ENCODE data around the gene CUBN.

Gene CUBN

GRCh38 chr10:17081431-17081830 lies 48.2 kb downstream of the CUBN start:
- Histone ChIP-seq H3K36me3 (ENCODE audit: insufficient read depth, low read length) (no peaks in the 10 kb centered on the region; the same call in 1 of the 2 replicates), H3K4me1 (ENCODE audit: insufficient read depth, low read length) (peaks cover 7% of the 10 kb centered on the region), H3K9me3 (ENCODE audit: control insufficient read depth, insufficient read depth, low read length) (no peaks in the 10 kb centered on the region), H3K9ac (ENCODE audit: low read depth, low read length) (no peak overlapping the region)

- Histone ChIP-seq H3K9me3 (ENCODE audit: control insufficient read depth, insufficient read depth, low read length) (no peaks in the 10 kb centered on the region), H3K4me1 (ENCODE audit: insufficient read depth, low read length) (peaks cover 13% of the 10 kb centered on the region), H3K9ac (ENCODE audit: low read depth, low read length) (no peak overlapping the region), H3K36me3 (ENCODE audit: insufficient read depth, low read length) (no peaks in the 10 kb centered on the region; the same call in 1 of the 2 replicates)
These were observed 51.7 kb downstream of the CUBN start for GRCh38 chr10:17077890-17078289.

GRCh38 chr10:17077346-17077781 lies 52.2 kb downstream of the CUBN start:
- no peak overlapping the region for H3K9ac ChIP-seq (ENCODE audit: low read depth, low read length)

GRCh38 chr10:17076626-17077345 lies 52.8 kb downstream of the CUBN start:
- peaks cover 13% of the 10 kb centered on the region for H3K4me1 ChIP-seq (ENCODE audit: insufficient read depth, low read length)
- no peaks in the 10 kb centered on the region for H3K9me3 ChIP-seq (ENCODE audit: control insufficient read depth, insufficient read depth, low read length)
- H3K36me3 ChIP-seq (ENCODE audit: insufficient read depth, low read length) = no peaks in the 10 kb centered on the region; the same call in 1 of the 2 replicates
- H3K9ac ChIP-seq (ENCODE audit: low read depth, low read length) = no peak overlapping the region

More at GRCh38 chr10:17077346-17077781, 52.2 kb downstream of the CUBN start:
- Histone ChIP-seq H3K9me3 (ENCODE audit: control insufficient read depth, insufficient read depth, low read length) (no peaks in the 10 kb centered on the region), H3K36me3 (ENCODE audit: insufficient read depth, low read length) (no peaks in the 10 kb centered on the region; the same call in 1 of the 2 replicates), H3K4me1 (ENCODE audit: insufficient read depth, low read length) (peaks cover 13% of the 10 kb centered on the region)

- no peaks in the 10 kb centered on the region for H3K9me3 ChIP-seq (ENCODE audit: control insufficient read depth, insufficient read depth, low read length)
- no peaks in the 10 kb centered on the region; the same call in 1 of the 2 replicates for H3K36me3 ChIP-seq (ENCODE audit: insufficient read depth, low read length)
- peaks cover 13% of the 10 kb centered on the region for H3K4me1 ChIP-seq (ENCODE audit: insufficient read depth, low read length)
- no peak overlapping the region for H3K9ac ChIP-seq (ENCODE audit: low read depth, low read length)
These were observed 53.9 kb downstream of the CUBN start for GRCh38 chr10:17075533-17076359.

GRCh38 chr10:17074541-17074847 lies 55.1 kb downstream of the CUBN start:
- Histone ChIP-seq H3K9me3 (ENCODE audit: control insufficient read depth, insufficient read depth, low read length) (no peaks in the 10 kb centered on the region), H3K9ac (ENCODE audit: low read depth, low read length) (no peak overlapping the region), H3K4me1 (ENCODE audit: insufficient read depth, low read length) (peaks cover 10% of the 10 kb centered on the region), H3K36me3 (ENCODE audit: insufficient read depth, low read length) (no peaks in the 10 kb centered on the region; the same call in 1 of the 2 replicates)

GRCh38 chr10:17073725-17074540 lies 55.7 kb downstream of the CUBN start:
- H3K9me3 ChIP-seq (ENCODE audit: control insufficient read depth, insufficient read depth, low read length) = no peaks in the 10 kb centered on the region
- no peaks in the 10 kb centered on the region; the same call in 1 of the 2 replicates for H3K36me3 ChIP-seq (ENCODE audit: insufficient read depth, low read length)
- H3K4me1 ChIP-seq (ENCODE audit: insufficient read depth, low read length) = peaks cover 9% of the 10 kb centered on the region
- no peak overlapping the region for H3K9ac ChIP-seq (ENCODE audit: low read depth, low read length)

- Histone ChIP-seq H3K9me3 (ENCODE audit: control insufficient read depth, insufficient read depth, low read length) (no peaks in the 10 kb centered on the region), H3K4me1 (ENCODE audit: insufficient read depth, low read length) (peaks cover 6% of the 10 kb centered on the region), H3K36me3 (ENCODE audit: insufficient read depth, low read length) (no peaks in the 10 kb centered on the region), H3K9ac (ENCODE audit: low read depth, low read length) (no peak overlapping the region)
These were observed 60.7 kb downstream of the CUBN start for GRCh38 chr10:17068953-17069352.

- Histone ChIP-seq H3K4me1 (ENCODE audit: insufficient read depth, low read length) (peaks cover 19% of the 10 kb centered on the region), H3K9ac (ENCODE audit: low read depth, low read length) (no peak overlapping the region), H3K9me3 (ENCODE audit: control insufficient read depth, insufficient read depth, low read length) (no peaks in the 10 kb centered on the region), H3K36me3 (ENCODE audit: insufficient read depth, low read length) (no peaks in the 10 kb centered on the region)
These were observed 62.0 kb downstream of the CUBN start for GRCh38 chr10:17067376-17068264.

GRCh38 chr10:17066807-17067206 lies 62.8 kb downstream of the CUBN start:
- Histone ChIP-seq H3K36me3 (ENCODE audit: insufficient read depth, low read length) (no peaks in the 10 kb centered on the region), H3K9me3 (ENCODE audit: control insufficient read depth, insufficient read depth, low read length) (no peaks in the 10 kb centered on the region), H3K9ac (ENCODE audit: low read depth, low read length) (no peak overlapping the region), H3K4me1 (ENCODE audit: insufficient read depth, low read length) (peaks cover 25% of the 10 kb centered on the region)

GRCh38 chr10:17066000-17066399 lies 63.6 kb downstream of the CUBN start:
- H3K36me3 ChIP-seq (ENCODE audit: insufficient read depth, low read length) = no peaks in the 10 kb centered on the region
- H3K9me3 ChIP-seq (ENCODE audit: control insufficient read depth, insufficient read depth, low read length) = 0 out of 2 replicates have a peak, but pooled peaks cover 2% of the 10 kb centered on the region
- peaks cover 33% of the 10 kb centered on the region for H3K4me1 ChIP-seq (ENCODE audit: insufficient read depth, low read length)
- H3K9ac ChIP-seq (ENCODE audit: low read depth, low read length) = no peak overlapping the region

GRCh38 chr10:17065273-17065672 lies 64.3 kb downstream of the CUBN start:
- peaks cover 34% of the 10 kb centered on the region for H3K4me1 ChIP-seq (ENCODE audit: insufficient read depth, low read length)
- H3K9ac ChIP-seq (ENCODE audit: low read depth, low read length) = no peak overlapping the region
- H3K9me3 ChIP-seq (ENCODE audit: control insufficient read depth, insufficient read depth, low read length) = 0 out of 2 replicates have a peak, but pooled peaks cover 2% of the 10 kb centered on the region
- no peaks in the 10 kb centered on the region for H3K36me3 ChIP-seq (ENCODE audit: insufficient read depth, low read length)

- Histone ChIP-seq H3K9ac (ENCODE audit: low read depth, low read length) (no peak overlapping the region), H3K36me3 (ENCODE audit: insufficient read depth, low read length) (no peaks in the 10 kb centered on the region), H3K4me1 (ENCODE audit: insufficient read depth, low read length) (peaks cover 34% of the 10 kb centered on the region), H3K9me3 (ENCODE audit: control insufficient read depth, insufficient read depth, low read length) (0 out of 2 replicates have a peak, but pooled peaks cover 2% of the 10 kb centered on the region)
These were observed 65.2 kb downstream of the CUBN start for GRCh38 chr10:17064435-17064834.

Data from ES-I3 (cell line).